Measurements from ENCODE around the gene IFI16.
"Not testable (repeated sequence)": the region's sequence is repeated elsewhere in the genome, so short reads cannot be mapped to it uniquely, and the experiment has no call there.

IFI16 gene

DNA sequence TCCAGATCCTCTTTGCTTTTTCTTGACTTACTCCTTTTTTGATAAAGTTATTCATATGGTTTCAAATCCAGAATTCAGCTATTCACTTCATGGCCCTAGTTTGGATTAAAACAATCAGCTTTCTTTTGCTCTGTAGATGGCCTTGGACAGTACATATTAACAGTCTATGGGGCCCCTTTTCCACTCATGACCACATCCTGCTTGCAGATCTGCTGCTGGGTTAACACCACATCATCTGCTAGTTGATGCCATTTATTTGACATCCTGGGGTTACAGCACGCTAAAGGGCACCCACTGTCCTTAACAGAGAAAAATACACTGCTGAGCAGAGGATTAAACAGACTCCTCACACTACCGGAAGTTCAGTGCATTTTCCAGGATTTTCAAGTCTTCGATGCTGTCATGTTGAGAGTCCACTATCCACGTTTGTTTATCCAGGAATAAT lies 941 bp upstream of the IFI16 start:
- FAIRE-seq, result no peak

DNA sequence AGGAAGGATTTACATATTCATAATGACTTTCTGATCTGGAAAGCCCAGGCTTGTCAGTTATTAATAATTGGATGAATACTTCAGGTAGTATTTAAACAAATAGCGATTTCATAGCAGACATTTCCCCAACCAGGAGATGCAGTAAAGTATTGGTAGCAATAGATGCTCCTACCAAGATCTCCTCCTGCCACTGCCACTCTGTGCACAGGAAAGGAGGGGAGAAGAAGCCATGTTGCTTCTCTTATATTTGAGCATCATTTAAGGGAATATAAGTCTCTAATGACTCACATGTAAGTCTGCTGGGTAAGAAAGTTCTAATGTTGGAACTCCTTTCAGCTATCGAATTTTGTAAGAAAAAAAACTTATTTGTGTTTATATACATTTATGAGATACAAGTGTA lies 420 bp upstream of the IFI16 start:
- no peak for FAIRE-seq

- FAIRE-seq, result no peak
These were observed 684 bp downstream of the IFI16 start for GRCh38 chr1:159010391-159010790.

DNA sequence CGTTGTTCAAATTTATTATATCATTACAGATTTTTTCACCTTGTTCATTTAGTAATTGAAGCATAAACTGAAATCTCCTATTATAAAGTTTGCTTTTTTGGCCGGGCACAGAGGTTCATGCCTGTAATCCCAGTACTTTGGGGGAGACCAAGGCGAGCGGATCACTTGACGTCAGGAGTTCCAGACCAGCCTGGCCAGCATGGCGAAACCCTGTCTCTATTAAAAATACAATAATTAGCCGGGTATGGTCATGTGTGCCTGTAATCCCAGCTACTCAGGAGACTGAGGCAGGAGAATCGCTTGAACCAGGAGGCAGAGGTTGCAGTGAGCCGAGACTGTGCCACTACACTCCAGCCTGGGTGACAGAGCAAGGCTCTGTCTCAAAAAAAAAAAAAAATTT lies 1.3 kb downstream of the IFI16 start:
- not testable (repeated sequence) for FAIRE-seq

DNA sequence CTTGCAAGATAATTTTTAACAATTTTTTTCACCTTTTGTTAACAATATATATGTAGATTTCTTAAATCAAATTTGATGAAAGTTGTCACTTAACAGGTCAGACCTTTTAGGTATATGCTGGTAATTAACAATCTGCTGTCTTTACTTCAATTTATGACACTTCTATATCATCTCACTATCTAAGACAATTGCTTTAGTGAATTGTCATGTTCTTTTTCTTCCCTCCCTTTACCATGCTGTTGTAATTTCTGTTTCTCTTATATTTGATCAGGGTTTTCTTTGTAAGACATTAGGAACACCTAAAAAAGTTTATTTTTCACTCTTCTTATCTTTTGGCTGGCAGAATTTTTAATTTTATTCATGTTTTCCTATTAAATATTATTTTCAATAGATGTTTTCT lies 2.0 kb downstream of the IFI16 start:
- FAIRE-seq, result no peak

GRCh38 chr1:159012495-159012894 lies 2.8 kb downstream of the IFI16 start:
- no peak for FAIRE-seq

GRCh38 chr1:159014003-159014571 lies 4.4 kb downstream of the IFI16 start:
- no peak for FAIRE-seq

DNA sequence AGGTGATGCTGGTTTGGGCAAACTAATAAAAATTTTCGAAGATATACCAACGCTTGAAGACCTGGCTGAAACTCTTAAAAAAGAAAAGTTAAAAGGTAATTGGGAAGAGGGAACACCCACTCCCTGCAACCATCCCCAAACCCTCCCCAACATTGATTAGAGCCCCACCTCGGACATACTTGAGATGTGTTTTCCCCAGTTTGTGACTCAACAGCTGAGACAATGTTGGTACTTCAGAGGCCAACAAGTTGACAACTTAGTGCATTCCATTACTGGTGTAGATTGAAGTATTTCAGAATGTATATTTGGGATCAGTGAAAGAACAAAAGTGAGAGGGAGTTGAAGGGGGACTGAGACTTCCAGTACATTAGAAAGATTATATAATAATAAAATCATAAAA lies 5.1 kb downstream of the IFI16 start:
- no peak for FAIRE-seq

GRCh38 chr1:159015440-159015909 lies 5.8 kb downstream of the IFI16 start:
- no peak for FAIRE-seq

- no peak for FAIRE-seq
These were observed 14.0 kb downstream of the IFI16 start for GRCh38 chr1:159023723-159024122.

GRCh38 chr1:159025043-159025442 lies 15.3 kb downstream of the IFI16 start:
- FAIRE-seq, result no peak

DNA sequence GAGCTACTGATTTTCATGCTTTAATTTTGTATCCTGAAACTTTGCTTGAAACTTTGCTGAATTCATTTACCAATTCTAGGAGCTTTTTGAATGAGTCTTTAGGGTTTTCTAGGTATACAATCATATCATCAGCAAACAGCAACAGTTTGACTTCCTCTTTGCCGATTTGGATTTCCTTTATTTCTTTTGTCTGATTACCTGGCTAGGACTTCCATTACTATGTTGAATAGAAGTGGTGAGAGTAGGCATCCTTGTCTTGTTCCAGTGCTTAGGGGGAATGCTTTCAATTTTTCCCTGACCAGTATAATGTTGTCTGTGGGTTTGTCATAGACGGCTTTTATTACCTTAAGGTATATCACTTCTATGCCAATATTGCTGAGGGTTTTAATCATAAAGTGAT lies 17.1 kb downstream of the IFI16 start:
- FAIRE-seq, result not testable (repeated sequence)

GRCh38 chr1:159030311-159030710 lies 20.6 kb downstream of the IFI16 start:
- FAIRE-seq, result no peak

- no peak for FAIRE-seq
These were observed 21.3 kb downstream of the IFI16 start for GRCh38 chr1:159030877-159031447.

- no peak for FAIRE-seq
These were observed 30.5 kb downstream of the IFI16 start for GRCh38 chr1:159040206-159040605.

DNA sequence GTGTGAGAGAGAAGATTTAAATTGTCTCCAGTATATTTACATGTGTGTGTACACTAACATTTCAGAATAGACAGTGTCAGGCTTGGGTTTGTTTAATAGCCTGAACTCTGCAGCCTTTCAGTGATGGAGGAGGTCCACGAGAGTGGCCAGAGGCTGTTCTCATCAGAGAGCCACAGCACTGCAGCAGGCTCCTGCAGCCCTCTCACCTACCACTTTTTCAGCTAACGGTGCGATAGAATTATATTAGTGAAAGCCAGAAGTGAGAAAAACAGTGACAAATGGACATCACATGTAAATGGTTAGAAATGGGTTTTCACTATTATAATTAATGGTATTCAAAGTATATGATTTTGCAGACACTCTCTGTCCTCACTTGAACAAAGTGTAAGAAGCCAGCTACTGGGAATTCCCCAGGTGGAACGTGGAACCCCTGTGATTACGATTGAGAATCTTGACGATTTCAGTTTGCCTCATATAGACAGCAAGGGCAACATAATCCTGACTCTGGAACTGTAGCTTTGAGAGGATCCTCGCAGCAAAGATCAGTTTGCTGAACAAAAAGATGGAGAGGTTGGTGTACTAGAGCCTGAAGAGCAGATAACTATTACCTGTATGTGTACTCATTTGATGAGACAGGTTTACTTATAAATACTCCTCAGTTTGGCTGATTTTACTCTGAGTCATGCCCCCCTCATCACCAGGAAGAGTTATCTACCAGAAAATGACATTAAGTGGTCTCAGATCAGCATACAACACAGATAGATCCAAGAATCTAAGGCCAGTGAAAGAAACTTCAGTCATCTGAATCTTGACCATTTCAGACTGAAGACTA lies 31.4 kb downstream of the IFI16 start:
- FAIRE-seq, result no peak

DNA sequence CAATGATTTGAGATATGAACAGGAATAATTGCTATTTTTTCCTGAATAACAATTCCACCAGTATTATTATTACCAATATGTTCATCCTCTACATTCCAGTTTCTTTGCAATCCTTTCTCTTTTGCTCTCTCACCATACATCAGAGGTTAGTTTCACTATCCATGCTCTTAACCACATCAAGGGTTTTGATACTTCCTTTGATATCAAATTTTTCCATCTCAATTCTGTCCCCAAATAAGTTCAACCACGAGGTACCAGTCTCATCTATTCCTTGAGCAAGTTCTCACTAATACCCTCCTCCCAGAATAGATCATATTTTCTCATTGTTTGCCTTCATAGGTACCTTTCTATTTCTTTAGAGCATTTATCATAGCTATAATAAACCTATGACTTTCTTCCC lies 36.8 kb downstream of the IFI16 start:
- FAIRE-seq, result not testable (repeated sequence)

- FAIRE-seq, result no peak
These were observed 41.7 kb downstream of the IFI16 start for GRCh38 chr1:159051436-159051835.

- no peak for FAIRE-seq
These were observed 44.7 kb downstream of the IFI16 start for GRCh38 chr1:159054427-159054826.

DNA sequence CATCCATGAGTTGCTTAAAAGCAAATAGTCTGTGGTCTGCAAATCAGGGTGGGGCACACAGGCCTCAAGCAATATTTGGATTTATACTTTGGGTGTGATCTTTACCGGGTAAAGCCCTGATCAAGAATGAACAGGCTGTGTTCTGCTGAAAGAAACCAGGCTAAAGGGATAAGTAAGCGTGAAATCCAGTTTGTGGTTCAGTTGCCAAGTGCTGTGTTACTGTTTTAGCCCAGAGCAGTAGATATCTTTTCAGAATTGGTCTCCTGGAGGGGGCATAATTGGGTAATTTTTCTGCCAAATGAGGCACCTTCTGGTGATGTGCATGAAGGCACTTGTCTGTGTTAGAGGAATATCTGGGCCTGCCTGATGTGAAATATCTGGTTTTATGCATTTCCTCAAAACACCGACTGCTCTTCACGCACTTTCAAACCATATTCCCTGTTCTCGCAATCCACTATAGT lies 45.5 kb downstream of the IFI16 start:
- no peak for FAIRE-seq

DNA sequence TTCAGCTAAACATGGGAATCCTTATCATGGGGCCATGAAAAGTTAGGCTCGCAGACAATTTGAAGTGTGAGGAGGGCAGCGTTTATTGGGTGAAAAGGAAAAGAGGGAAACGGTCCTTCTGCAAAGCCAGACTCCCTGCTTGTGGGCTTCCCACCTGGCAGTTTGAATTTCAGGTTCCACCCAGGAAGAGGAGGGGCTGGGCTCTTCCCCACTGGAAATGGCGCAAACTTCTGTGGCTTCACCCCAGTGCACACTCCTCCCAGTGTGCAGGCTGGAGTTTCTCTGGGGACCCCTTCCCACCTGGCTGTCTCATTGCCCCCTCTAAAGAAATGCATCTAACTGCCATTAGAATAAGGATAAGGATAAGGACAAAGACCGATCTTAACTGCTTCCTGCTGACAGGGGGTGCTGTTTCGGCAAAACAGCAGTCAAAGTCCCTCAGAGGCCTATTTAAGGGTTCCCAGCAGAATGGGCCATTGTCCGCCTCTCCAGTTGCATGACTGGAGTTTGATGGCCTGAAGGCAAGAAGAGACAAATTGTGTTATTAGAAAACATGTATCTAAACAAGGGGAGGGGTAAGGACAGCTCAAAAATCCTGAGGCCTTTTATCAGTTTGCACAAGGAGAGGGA lies 46.5 kb downstream of the IFI16 start:
- FAIRE-seq, result no peak

GRCh38 chr1:159058751-159059150 lies 49.0 kb downstream of the IFI16 start:
- no peak for FAIRE-seq

GRCh38 chr1:159065106-159065505 lies 55.4 kb downstream of the IFI16 start:
- FAIRE-seq, result no peak

DNA sequence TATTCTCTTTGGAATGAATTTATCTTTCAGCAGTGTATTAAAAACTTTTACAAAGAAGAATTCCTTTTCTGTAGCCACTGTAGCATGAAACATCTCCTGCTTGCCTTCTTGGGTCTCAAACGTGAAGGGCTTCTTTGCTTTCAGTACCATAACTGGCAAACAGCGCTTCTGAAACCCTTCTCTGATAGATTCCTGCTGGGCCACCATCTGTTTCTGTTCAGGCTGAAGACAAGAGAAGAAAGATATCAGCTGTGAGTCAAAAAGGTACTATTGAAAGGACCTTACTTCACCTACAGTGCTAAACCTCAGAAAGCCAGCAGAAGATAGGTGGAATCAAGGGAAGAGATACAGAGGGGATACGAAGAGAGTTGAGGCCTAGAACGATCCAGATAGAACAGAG lies 56.4 kb downstream of the IFI16 start:
- FAIRE-seq, result no peak

All from islet of Langerhans (tissue), 1 donor.